RWPE1 (cell line): Measurements from ENCODE around the gene C21orf91.

Experiments
- CTCF ChIA-PET: fragments of 350-600 bp; sonication (Branson Sonifier 250); formaldehyde crosslinking; extraction: SDS; loops from one replicate; lab custom pipeline; 2021; lab: Yijun Ruan, JAX
- POLR2A ChIA-PET: fragments of 400-600 bp; formaldehyde crosslinking; extraction: SDS; loops from one replicate; lab custom pipeline; 2020; ENCODE audit warnings: antibody characterized with exemption; ENCODE audit not compliant: low non-redundant PET; lab: Yijun Ruan, JAX
- DNase-seq: peaks from one replicate; pipeline ENCODE4 v3.0.0; 2012; ENCODE audit warnings: low spot score
- H3K27ac ChIP-seq: fragments of 450-650 bp; 2 replicates; pipeline ENCODE4 v1.5.1; 2017
- TF ChIP-seq, protein P1 (sequence below): fragments of 450-650 bp; conservative IDR thresholded peaks from 2 replicates; pipeline ENCODE4 v1.5.1; 2017; ENCODE audit warnings: low read depth, mild to moderate bottlenecking

Gene C21orf91

DNA sequence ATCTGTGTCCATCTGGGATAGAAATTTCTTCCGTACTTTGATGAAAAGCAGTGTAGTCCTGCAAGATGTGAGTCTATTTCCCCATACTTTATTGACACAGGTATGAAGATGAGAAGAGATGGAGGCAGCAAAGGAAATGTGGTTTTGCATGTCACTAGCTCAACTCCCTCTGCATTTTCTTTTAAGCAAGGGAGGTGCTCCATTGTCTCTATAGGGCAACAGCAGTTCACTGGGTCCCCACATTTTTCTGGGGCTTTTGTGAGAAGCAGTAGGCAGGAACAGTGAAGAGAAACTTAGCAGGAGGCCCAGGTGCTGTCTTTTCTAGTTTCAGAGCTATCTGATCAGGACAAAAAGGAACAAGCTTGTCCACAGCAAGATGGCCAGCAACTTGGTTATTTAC, 37.1 kb downstream of the C21orf91 start:
- ChIA-PET CTCF (no interaction called here), POLR2A (no interaction called here)
- TF ChIP-seq, protein P1, sequence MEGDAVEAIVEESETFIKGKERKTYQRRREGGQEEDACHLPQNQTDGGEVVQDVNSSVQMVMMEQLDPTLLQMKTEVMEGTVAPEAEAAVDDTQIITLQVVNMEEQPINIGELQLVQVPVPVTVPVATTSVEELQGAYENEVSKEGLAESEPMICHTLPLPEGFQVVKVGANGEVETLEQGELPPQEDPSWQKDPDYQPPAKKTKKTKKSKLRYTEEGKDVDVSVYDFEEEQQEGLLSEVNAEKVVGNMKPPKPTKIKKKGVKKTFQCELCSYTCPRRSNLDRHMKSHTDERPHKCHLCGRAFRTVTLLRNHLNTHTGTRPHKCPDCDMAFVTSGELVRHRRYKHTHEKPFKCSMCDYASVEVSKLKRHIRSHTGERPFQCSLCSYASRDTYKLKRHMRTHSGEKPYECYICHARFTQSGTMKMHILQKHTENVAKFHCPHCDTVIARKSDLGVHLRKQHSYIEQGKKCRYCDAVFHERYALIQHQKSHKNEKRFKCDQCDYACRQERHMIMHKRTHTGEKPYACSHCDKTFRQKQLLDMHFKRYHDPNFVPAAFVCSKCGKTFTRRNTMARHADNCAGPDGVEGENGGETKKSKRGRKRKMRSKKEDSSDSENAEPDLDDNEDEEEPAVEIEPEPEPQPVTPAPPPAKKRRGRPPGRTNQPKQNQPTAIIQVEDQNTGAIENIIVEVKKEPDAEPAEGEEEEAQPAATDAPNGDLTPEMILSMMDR = no peak
- H3K27ac ChIP-seq = no peak overlapping the region
- DNase-seq = no peak

GRCh38 chr21:17781524-17781923, 37.6 kb downstream of the C21orf91 start:
- CTCF ChIA-PET = interaction anchor here (0.7 to 0.9 kb wide), 2 partner anchors 8 to 93 kb away, joined by 3 to 4 read pairs; no protein-coding TSS in a partner anchor
- POLR2A ChIA-PET = no interaction called here
- H3K27ac ChIP-seq = no peak overlapping the region
- TF ChIP-seq, protein P1 = no peak
- no peak for DNase-seq

- H3K27ac ChIP-seq = no peak overlapping the region
- ChIA-PET CTCF (interaction anchor here (0.9 kb wide), 1 partner anchor 92 kb away, joined by 4 read pairs; no protein-coding TSS in a partner anchor), POLR2A (no interaction called here)
- TF ChIP-seq, protein P1 = no peak
- DNase-seq = no peak
Observed at GRCh38 chr21:17780539-17780938, 38.6 kb downstream of the C21orf91 start.

GRCh38 chr21:17779980-17780379, 39.2 kb downstream of the C21orf91 start:
- POLR2A ChIA-PET = no interaction called here
- CTCF ChIA-PET = no interaction called here
- TF ChIP-seq, protein P1 = no peak

GRCh38 chr21:17779496-17779895, 39.7 kb downstream of the C21orf91 start:
- TF ChIP-seq, protein P1 = no peak
- ChIA-PET CTCF (no interaction called here), POLR2A (no interaction called here)
- DNase-seq = no peak
- H3K27ac ChIP-seq = no peak overlapping the region

More at GRCh38 chr21:17779980-17780379, 39.2 kb downstream of the C21orf91 start:
- DNase-seq = no peak
- H3K27ac ChIP-seq = no peak overlapping the region

DNA sequence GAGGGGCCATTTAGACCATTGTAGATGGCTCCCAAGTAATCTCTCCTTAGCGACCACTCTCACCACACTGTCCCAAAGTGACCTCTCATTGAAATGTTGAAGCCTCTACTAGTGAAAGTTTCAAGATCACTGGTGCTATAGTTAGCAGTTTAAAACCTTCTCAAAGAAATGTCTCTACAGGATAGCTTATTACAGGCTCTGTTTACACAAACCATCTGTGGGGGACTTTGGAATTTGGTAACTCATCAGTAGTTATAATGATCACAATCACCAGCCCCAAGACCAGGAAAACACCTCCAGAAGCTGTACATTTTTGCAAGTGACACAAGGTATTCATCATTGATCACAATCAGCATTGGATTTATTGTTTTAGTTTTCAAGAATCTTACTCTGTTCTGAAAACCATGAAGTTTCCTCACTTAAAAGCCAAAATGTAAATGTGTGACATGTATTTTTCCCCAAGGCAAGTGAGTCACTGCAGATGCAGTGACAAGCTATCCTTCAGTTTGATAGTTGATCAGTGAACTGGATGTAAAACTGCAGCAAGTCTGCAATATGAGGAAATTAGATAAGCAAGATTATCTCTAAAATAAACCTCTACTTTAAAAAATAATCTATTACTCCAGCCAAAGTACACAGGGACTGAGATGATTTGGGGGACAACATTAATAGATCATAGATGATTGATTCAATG, 41.9 kb downstream of the C21orf91 start:
- TF ChIP-seq, protein P1 = no peak
- no peak for DNase-seq
- ChIA-PET CTCF (no interaction called here), POLR2A (no interaction called here)
- no peak overlapping the region for H3K27ac ChIP-seq
